WTC11 (cell line): ENCODE results near the gene ZNF398. TPM values are rescaled to one million over a fixed set of nuclear protein-coding genes. Genes with fewer than 3 reads are reported as not detected.

Experiments
- CREB1 ChIP-seq: sonication (generic); formaldehyde crosslinking; IDR thresholded peaks from 2 replicates; pipeline ENCODE4 v1.8.0; 2023; ENCODE audit warnings: mild to moderate bottlenecking, missing genetic modification reagents
- EMX1 ChIP-seq: fragments of 250-450 bp; sonication (Bioruptor Pico); IDR thresholded peaks from 2 replicates; pipeline ENCODE4 v1.8.0; 2021; ENCODE audit warnings: mild to moderate bottlenecking
- FOXK1 ChIP-seq: sonication (generic); formaldehyde crosslinking; IDR thresholded peaks from 2 replicates; pipeline ENCODE4 v1.8.0; 2022; ENCODE audit warnings: mild to moderate bottlenecking, moderate library complexity, missing genetic modification reagents
- JUN ChIP-seq: sonication (generic); formaldehyde crosslinking; IDR thresholded peaks from 2 replicates; pipeline ENCODE4 v1.8.0; 2023; ENCODE audit warnings: mild to moderate bottlenecking, missing genetic modification reagents
- MXD4 ChIP-seq: fragments of 250-450 bp; sonication (Bioruptor Pico); IDR thresholded peaks from 2 replicates; pipeline ENCODE4 v1.8.0; 2021; ENCODE audit warnings: mild to moderate bottlenecking, moderate library complexity, borderline replicate concordance
- NFATC4 ChIP-seq: fragments of 250-450 bp; sonication (Bioruptor Pico); IDR thresholded peaks from 2 replicates; pipeline ENCODE4 v1.9.0; 2021; ENCODE audit warnings: mild to moderate bottlenecking
- PRRX2 ChIP-seq: fragments of 250-450 bp; sonication (Bioruptor Pico); IDR thresholded peaks from 2 replicates; pipeline ENCODE4 v1.8.0; 2021; ENCODE audit warnings: mild to moderate bottlenecking
- TCF7 ChIP-seq: sonication (generic); formaldehyde crosslinking; IDR thresholded peaks from 2 replicates; pipeline ENCODE4 v1.8.0; 2022; ENCODE audit warnings: mild to moderate bottlenecking, low read depth, missing genetic modification reagents, moderate library complexity
- TEAD4 ChIP-seq: sonication (generic); formaldehyde crosslinking; IDR thresholded peaks from 2 replicates; pipeline ENCODE4 v1.8.0; 2022; ENCODE audit warnings: mild to moderate bottlenecking, missing genetic modification reagents
- TP53 ChIP-seq: sonication (generic); formaldehyde crosslinking; IDR thresholded peaks from 2 replicates; pipeline ENCODE4 v1.8.1; 2023; ENCODE audit warnings: mild to moderate bottlenecking, missing genetic modification reagents
- ZBTB21 ChIP-seq: sonication (generic); formaldehyde crosslinking; IDR thresholded peaks from 2 replicates; pipeline ENCODE4 v1.8.1; 2023; ENCODE audit warnings: mild to moderate bottlenecking, missing genetic modification reagents, borderline replicate concordance
- ZNF121 ChIP-seq: sonication (generic); formaldehyde crosslinking; IDR thresholded peaks from 2 replicates; pipeline ENCODE4 v1.8.0; 2023; ENCODE audit warnings: missing genetic modification reagents
- ZNF396 ChIP-seq: fragments of 250-450 bp; sonication (Bioruptor Pico); IDR thresholded peaks from 2 replicates; pipeline ENCODE4 v1.8.0; 2021; ENCODE audit warnings: mild to moderate bottlenecking, moderate library complexity, borderline replicate concordance
- total RNA-seq: library from RNA; stranded (reverse); gene quantifications from 3 replicates; pipeline ENCODE4 v1.2.3, GENCODE V29; 2021
- TF ChIP-seq, protein P1 (sequence below): fragments of 250-450 bp; sonication (Bioruptor Pico); IDR thresholded peaks from 2 replicates; pipeline ENCODE4 v1.9.0; 2021; ENCODE audit warnings: mild to moderate bottlenecking, borderline replicate concordance
- TF ChIP-seq, protein P2 (sequence below): fragments of 250-450 bp; sonication (Bioruptor Pico); IDR thresholded peaks from 2 replicates; pipeline ENCODE4 v1.9.0; 2021; ENCODE audit warnings: moderate library complexity, mild to moderate bottlenecking, inconsistent platforms, borderline replicate concordance
- TF ChIP-seq, protein P3 (sequence below): fragments of 250-450 bp; sonication (Bioruptor Pico); IDR thresholded peaks from 2 replicates; pipeline ENCODE4 v1.9.0; 2021; ENCODE audit warnings: mild to moderate bottlenecking
- TF ChIP-seq, protein P4 (sequence below): sonication (generic); formaldehyde crosslinking; conservative IDR thresholded peaks from 2 replicates; pipeline ENCODE4 v1.8.1; 2023; ENCODE audit warnings: mild to moderate bottlenecking, low read depth, missing genetic modification reagents, moderate library complexity
- TF ChIP-seq, protein P5 (sequence below): sonication (generic); formaldehyde crosslinking; IDR thresholded peaks from 2 replicates; pipeline ENCODE4 v1.8.0; 2023; ENCODE audit warnings: missing genetic modification reagents, mild to moderate bottlenecking, borderline replicate concordance
- TF ChIP-seq, protein P6 (sequence below): fragments of 250-450 bp; sonication (Bioruptor Pico); IDR thresholded peaks from 2 replicates; pipeline ENCODE4 v1.8.0; 2021; ENCODE audit warnings: mild to moderate bottlenecking
- TF ChIP-seq, protein P7 (sequence below): sonication (generic); formaldehyde crosslinking; IDR thresholded peaks from 2 replicates; pipeline ENCODE4 v1.8.1; 2023; ENCODE audit warnings: mild to moderate bottlenecking, missing genetic modification reagents, moderate library complexity
- TF ChIP-seq, protein P8 (sequence below): sonication (generic); formaldehyde crosslinking; conservative IDR thresholded peaks from 2 replicates; pipeline ENCODE4 v1.8.1; 2022; ENCODE audit warnings: mild to moderate bottlenecking, missing genetic modification reagents
- TF ChIP-seq, protein P9 (sequence below): sonication (generic); formaldehyde crosslinking; IDR thresholded peaks from 2 replicates; pipeline ENCODE4 v1.8.0; 2022; ENCODE audit warnings: mild to moderate bottlenecking, missing genetic modification reagents

ZNF398 gene
- total RNA-seq, 1 experiment from 2014 or later, result 63.2 TPM

DNA sequence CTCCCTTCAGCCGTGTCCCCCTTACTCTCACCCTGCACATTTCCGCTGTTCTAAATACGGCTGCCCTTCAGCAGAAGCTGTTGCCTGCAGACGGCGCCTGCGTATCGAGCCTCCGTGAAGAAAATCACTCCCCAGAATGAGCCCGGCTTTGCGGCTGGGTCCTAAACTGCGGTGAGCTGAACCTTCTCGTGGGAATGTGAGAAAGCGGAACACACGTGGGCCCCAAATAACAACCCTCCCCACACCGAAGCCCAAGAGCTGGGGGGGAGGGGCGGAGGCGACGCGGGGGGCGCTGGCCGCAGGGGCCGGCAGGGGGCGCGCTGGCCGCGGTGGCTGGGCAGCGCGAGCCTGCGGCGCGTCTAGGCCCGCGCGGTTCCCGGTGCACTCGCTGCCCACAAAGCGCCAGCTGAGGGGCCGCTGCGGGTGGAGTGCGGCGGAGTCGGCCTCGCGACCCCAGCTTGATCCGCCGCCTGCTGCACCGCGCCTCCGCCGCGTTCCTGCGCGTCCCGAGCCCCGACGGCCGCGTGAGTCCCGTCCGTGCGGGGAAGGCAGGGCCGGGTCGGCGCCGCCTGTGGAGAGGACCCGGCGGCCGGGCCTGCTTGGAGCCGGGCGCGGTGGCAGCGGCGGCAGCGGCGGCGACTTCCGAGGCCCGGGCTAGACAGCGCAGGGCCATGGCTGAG lies at the start of gene ZNF398 (continued):
- no peak for TF ChIP-seq NFATC4 (CRISPR knock-in tag)
- no peak for TF ChIP-seq TEAD4 (CRISPR knock-in tag)
- no peak; the same call in 1 of the 2 replicates for TF ChIP-seq JUN (CRISPR knock-in tag)
- TF ChIP-seq MXD4 (CRISPR knock-in tag), result no peak
- TF ChIP-seq, protein P1, sequence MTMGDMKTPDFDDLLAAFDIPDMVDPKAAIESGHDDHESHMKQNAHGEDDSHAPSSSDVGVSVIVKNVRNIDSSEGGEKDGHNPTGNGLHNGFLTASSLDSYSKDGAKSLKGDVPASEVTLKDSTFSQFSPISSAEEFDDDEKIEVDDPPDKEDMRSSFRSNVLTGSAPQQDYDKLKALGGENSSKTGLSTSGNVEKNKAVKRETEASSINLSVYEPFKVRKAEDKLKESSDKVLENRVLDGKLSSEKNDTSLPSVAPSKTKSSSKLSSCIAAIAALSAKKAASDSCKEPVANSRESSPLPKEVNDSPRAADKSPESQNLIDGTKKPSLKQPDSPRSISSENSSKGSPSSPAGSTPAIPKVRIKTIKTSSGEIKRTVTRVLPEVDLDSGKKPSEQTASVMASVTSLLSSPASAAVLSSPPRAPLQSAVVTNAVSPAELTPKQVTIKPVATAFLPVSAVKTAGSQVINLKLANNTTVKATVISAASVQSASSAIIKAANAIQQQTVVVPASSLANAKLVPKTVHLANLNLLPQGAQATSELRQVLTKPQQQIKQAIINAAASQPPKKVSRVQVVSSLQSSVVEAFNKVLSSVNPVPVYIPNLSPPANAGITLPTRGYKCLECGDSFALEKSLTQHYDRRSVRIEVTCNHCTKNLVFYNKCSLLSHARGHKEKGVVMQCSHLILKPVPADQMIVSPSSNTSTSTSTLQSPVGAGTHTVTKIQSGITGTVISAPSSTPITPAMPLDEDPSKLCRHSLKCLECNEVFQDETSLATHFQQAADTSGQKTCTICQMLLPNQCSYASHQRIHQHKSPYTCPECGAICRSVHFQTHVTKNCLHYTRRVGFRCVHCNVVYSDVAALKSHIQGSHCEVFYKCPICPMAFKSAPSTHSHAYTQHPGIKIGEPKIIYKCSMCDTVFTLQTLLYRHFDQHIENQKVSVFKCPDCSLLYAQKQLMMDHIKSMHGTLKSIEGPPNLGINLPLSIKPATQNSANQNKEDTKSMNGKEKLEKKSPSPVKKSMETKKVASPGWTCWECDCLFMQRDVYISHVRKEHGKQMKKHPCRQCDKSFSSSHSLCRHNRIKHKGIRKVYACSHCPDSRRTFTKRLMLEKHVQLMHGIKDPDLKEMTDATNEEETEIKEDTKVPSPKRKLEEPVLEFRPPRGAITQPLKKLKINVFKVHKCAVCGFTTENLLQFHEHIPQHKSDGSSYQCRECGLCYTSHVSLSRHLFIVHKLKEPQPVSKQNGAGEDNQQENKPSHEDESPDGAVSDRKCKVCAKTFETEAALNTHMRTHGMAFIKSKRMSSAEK (CRISPR knock-in tag), result peak; percentile 78; the same call in 1 of the 2 replicates
- peak; percentile 79 for TF ChIP-seq FOXK1 (CRISPR knock-in tag)
- TF ChIP-seq, protein P2, sequence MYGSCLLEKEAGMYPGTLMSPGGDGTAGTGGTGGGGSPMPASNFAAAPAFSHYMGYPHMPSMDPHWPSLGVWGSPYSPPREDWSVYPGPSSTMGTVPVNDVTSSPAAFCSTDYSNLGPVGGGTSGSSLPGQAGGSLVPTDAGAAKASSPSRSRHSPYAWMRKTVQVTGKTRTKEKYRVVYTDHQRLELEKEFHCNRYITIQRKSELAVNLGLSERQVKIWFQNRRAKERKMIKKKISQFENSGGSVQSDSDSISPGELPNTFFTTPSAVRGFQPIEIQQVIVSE (CRISPR knock-in tag), result no peak
- TF ChIP-seq, protein P3, sequence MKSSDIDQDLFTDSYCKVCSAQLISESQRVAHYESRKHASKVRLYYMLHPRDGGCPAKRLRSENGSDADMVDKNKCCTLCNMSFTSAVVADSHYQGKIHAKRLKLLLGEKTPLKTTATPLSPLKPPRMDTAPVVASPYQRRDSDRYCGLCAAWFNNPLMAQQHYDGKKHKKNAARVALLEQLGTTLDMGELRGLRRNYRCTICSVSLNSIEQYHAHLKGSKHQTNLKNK, result no peak
- TF ChIP-seq, protein P4, sequence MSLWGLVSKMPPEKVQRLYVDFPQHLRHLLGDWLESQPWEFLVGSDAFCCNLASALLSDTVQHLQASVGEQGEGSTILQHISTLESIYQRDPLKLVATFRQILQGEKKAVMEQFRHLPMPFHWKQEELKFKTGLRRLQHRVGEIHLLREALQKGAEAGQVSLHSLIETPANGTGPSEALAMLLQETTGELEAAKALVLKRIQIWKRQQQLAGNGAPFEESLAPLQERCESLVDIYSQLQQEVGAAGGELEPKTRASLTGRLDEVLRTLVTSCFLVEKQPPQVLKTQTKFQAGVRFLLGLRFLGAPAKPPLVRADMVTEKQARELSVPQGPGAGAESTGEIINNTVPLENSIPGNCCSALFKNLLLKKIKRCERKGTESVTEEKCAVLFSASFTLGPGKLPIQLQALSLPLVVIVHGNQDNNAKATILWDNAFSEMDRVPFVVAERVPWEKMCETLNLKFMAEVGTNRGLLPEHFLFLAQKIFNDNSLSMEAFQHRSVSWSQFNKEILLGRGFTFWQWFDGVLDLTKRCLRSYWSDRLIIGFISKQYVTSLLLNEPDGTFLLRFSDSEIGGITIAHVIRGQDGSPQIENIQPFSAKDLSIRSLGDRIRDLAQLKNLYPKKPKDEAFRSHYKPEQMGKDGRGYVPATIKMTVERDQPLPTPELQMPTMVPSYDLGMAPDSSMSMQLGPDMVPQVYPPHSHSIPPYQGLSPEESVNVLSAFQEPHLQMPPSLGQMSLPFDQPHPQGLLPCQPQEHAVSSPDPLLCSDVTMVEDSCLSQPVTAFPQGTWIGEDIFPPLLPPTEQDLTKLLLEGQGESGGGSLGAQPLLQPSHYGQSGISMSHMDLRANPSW (CRISPR knock-in tag), result no peak
- no peak for TF ChIP-seq CREB1
- no peak for TF ChIP-seq ZBTB21 (CRISPR knock-in tag)
- peak; percentile 55; the same call in 1 of the 2 replicates for TF ChIP-seq ZNF121
- TF ChIP-seq EMX1 (CRISPR knock-in tag), result 0 out of 2 replicates have a peak, but pooled peaks have one; percentile 29
- TF ChIP-seq, protein P5, sequence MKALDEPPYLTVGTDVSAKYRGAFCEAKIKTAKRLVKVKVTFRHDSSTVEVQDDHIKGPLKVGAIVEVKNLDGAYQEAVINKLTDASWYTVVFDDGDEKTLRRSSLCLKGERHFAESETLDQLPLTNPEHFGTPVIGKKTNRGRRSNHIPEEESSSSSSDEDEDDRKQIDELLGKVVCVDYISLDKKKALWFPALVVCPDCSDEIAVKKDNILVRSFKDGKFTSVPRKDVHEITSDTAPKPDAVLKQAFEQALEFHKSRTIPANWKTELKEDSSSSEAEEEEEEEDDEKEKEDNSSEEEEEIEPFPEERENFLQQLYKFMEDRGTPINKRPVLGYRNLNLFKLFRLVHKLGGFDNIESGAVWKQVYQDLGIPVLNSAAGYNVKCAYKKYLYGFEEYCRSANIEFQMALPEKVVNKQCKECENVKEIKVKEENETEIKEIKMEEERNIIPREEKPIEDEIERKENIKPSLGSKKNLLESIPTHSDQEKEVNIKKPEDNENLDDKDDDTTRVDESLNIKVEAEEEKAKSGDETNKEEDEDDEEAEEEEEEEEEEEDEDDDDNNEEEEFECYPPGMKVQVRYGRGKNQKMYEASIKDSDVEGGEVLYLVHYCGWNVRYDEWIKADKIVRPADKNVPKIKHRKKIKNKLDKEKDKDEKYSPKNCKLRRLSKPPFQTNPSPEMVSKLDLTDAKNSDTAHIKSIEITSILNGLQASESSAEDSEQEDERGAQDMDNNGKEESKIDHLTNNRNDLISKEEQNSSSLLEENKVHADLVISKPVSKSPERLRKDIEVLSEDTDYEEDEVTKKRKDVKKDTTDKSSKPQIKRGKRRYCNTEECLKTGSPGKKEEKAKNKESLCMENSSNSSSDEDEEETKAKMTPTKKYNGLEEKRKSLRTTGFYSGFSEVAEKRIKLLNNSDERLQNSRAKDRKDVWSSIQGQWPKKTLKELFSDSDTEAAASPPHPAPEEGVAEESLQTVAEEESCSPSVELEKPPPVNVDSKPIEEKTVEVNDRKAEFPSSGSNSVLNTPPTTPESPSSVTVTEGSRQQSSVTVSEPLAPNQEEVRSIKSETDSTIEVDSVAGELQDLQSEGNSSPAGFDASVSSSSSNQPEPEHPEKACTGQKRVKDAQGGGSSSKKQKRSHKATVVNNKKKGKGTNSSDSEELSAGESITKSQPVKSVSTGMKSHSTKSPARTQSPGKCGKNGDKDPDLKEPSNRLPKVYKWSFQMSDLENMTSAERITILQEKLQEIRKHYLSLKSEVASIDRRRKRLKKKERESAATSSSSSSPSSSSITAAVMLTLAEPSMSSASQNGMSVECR, result peak; percentile 46
- TF ChIP-seq TP53 (CRISPR knock-in tag), result peak; percentile 91; the same call in 1 of the 2 replicates
- no peak; the same call in 1 of the 2 replicates for TF ChIP-seq TCF7 (CRISPR knock-in tag)
- TF ChIP-seq, protein P6, sequence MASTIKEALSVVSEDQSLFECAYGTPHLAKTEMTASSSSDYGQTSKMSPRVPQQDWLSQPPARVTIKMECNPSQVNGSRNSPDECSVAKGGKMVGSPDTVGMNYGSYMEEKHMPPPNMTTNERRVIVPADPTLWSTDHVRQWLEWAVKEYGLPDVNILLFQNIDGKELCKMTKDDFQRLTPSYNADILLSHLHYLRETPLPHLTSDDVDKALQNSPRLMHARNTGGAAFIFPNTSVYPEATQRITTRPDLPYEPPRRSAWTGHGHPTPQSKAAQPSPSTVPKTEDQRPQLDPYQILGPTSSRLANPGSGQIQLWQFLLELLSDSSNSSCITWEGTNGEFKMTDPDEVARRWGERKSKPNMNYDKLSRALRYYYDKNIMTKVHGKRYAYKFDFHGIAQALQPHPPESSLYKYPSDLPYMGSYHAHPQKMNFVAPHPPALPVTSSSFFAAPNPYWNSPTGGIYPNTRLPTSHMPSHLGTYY, result no peak; the same call in 1 of the 2 replicates
- TF ChIP-seq PRRX2 (CRISPR knock-in tag), result no peak
- TF ChIP-seq, protein P7, sequence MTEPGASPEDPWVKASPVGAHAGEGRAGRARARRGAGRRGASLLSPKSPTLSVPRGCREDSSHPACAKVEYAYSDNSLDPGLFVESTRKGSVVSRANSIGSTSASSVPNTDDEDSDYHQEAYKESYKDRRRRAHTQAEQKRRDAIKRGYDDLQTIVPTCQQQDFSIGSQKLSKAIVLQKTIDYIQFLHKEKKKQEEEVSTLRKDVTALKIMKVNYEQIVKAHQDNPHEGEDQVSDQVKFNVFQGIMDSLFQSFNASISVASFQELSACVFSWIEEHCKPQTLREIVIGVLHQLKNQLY (CRISPR knock-in tag), result no peak
- TF ChIP-seq, protein P8, sequence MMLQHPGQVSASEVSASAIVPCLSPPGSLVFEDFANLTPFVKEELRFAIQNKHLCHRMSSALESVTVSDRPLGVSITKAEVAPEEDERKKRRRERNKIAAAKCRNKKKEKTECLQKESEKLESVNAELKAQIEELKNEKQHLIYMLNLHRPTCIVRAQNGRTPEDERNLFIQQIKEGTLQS (CRISPR knock-in tag), result no peak
- TF ChIP-seq, protein P9, sequence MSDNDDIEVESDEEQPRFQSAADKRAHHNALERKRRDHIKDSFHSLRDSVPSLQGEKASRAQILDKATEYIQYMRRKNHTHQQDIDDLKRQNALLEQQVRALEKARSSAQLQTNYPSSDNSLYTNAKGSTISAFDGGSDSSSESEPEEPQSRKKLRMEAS, result peak; percentile 39; the same call in 1 of the 2 replicates
- no peak for TF ChIP-seq ZNF396 (CRISPR knock-in tag)
